A204.1 (cell line): ENCODE measurements around the gene CAPN10.

ENCODE experiments used
- FAIRE-seq: peaks from 2 replicates; lab custom pipeline; 2012; peaks lifted over from hg19 to GRCh38; lab: Jason Lieb, UNC

CAPN10 gene

GRCh38 chr2:240563951-240564560 is 22.5 kb upstream of the CAPN10 start:
- FAIRE-seq = no peak

DNA sequence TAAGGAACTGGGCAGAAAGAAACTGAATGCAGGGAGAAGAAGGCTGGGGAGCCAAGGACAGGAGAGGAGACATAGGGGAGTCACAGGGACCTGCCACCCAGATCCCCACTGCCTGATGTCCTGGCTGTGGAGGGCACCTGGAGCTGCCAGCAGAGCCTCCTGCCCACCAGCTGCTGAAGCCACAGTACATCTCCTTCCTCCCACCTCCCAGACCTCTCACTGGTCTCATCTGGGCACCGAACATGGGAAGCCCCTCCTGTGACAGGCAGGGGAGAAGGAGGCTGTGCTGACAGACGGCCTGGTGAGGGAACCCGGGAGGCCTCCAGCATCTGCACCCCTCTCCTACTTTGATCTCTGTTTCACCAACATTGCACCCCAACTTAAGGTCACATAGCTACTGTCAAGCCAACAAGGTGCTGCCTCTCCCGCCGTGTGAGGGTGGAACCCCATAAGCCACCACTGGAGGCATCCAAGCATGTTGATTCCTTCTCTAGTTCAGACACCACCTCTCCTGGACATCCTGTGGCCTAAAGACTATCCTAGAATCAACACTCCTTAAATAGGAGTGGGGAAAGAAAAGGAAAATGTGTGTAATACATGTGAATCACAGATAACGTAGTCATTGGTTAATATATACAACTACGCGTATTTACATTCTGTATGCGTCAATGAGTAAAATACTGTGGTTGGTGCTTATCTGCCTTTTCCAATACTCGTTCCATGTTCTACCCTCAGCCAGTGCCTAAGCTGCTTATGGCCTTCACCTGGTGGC is 21.8 kb upstream of the CAPN10 start:
- no peak for FAIRE-seq

GRCh38 chr2:240565333-240566202 is 21.0 kb upstream of the CAPN10 start:
- no peak for FAIRE-seq

- FAIRE-seq = no peak
Measured at GRCh38 chr2:240566203-240567136, 20.1 kb upstream of the CAPN10 start.

GRCh38 chr2:240567137-240567871 is 19.2 kb upstream of the CAPN10 start:
- FAIRE-seq = no peak

- FAIRE-seq = no peak
Measured at GRCh38 chr2:240567872-240568677, 18.5 kb upstream of the CAPN10 start, which contains the start of gene RNPEPL1. TSS of gene RNPEPL1 (plus strand) at chr2:240568484. CDS start at chr2:240568587, 103 bp downstream.

GRCh38 chr2:240568678-240569522 is 17.6 kb upstream of the CAPN10 start:
- FAIRE-seq = no peak

DNA sequence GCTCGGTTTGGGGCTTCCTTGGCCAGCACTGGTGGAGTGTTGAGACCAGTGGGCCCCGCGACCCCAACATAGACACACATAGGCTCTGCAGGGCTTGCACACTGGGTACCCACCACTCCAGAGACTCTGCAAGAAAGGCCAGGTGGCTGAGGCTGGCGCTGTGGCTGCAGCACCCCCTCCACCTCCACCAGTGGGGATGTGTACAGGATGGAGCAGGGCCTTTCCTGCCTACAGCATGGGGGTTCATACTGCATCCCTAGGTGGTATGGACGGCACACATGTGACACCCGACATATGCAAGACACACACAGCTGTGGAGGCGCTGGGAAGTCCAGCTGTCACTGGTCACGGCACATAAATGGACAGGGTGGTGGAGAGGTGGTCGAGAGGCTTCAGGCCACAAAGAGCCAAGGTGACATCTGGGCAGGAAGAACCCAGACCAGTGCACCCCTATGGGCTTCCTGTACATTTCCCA is 17.0 kb upstream of the CAPN10 start:
- FAIRE-seq = no peak

GRCh38 chr2:240569998-240570530 is 16.5 kb upstream of the CAPN10 start:
- FAIRE-seq = no peak

DNA sequence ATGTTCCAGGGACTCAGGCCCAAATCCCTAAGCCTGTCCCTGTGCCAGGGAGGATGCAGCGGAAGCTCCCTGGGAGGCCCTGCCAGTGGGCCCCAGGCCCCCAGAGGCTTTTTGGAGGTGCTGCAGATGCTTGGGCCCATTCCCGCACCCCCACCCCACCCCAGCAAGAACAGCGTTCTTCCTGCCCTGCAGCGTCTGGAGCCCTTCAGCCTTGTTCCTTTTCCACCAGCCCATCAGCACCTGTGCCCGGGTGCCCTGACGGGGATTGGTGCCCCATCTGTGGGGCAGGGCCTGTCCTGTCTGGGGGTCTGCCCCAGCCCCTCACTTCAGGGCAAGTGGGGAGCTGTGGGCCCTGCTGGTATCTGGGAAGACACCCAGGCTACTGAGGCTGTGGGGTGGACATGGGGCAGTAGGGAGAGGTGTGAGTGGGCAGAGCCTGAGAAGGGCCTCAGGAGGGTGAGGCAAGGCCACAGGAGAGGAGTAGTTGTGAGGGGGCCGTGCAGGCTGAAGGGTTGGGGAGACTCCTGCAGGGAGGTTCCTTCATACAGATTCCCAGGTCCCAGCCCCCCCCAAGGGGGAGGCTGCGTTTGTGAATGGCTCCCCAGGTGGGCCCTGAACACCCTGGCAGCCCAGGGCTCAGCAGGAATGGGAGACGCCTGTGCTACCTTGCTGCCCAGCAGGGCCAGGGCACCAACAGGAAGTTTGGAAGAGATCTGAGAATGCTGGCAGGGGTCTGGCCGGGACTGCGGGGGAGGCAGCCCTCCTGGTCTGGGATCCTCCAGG is 15.8 kb upstream of the CAPN10 start:
- no peak for FAIRE-seq

DNA sequence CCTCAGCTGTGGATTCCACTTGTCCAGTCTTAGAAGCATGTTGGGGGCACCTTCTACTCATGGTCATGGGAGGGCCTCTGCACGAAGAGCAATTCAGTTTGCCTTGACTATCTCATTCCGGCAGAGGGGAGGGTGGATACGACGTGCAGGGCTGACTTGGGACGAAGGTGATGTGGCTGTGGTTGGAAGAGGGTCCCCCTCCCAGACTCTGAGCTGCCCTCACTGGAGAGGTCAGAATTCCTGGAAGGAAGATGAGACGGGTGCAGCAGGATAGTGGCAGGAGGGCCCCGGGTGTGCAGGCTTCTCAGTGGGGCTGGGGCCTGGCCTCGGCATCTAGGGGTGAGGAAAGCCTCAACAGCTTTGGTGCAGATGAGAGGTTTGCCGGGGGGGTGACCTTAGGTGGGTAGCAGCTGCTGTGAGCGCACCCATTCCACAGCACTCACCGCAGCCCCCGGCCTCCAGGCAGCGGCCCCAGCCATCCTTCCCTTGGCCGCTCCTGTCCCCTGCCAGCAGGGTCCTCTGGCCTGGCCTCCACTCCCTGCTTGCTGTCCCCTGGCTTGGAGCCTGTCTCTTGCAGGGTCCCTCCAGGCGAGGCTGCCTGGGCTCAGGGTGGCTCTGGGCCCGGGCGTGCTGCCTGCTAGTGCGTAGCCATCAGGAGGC is 15.1 kb upstream of the CAPN10 start:
- FAIRE-seq = no peak

DNA sequence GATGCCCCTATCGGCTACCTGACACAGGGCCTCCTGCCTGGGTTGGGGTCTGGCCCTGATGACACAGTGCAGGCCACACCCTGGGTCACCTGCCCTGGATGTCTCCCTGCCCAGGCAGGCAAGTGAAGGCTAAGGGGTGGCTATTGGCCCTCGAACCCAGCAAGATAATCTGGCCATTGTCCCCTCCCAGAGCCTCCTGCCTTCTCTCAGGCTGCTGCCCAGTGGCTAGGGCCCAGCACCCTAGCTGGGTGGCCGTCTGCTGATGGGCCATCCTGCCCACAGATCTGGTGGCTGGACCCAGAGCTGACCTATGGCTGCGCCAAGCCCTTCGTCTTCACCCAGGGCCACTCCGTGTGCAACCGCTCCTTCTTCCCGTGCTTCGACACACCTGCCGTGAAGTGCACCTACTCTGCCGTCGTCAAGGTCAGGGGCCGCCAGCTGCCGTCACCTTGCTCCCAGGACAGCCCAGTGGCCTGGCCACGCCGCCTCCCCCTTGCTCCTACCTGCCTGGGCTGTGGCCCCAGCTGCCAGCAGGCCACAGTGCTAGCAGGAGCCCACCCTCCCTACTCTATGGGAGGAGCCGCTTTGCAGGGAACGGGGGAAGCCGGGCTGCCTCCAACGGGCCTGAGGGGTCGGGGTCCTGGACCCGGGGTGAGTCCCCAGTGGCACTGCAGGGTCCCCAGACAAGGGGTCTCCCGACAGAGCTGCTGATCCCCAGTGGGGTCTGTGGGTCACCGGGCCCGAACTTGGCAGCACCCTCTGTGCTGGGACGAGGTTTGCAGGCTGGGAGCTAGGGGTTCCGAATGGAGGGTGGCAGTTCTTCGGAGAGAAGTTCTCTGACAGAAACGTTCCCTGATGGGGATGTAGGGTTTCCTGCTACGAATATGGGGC is 14.1 kb upstream of the CAPN10 start:
- FAIRE-seq = no peak

- FAIRE-seq = no peak
Measured at GRCh38 chr2:240573071-240573515, 13.4 kb upstream of the CAPN10 start.

- no peak for FAIRE-seq
Measured at GRCh38 chr2:240573516-240574385, 12.8 kb upstream of the CAPN10 start.

DNA sequence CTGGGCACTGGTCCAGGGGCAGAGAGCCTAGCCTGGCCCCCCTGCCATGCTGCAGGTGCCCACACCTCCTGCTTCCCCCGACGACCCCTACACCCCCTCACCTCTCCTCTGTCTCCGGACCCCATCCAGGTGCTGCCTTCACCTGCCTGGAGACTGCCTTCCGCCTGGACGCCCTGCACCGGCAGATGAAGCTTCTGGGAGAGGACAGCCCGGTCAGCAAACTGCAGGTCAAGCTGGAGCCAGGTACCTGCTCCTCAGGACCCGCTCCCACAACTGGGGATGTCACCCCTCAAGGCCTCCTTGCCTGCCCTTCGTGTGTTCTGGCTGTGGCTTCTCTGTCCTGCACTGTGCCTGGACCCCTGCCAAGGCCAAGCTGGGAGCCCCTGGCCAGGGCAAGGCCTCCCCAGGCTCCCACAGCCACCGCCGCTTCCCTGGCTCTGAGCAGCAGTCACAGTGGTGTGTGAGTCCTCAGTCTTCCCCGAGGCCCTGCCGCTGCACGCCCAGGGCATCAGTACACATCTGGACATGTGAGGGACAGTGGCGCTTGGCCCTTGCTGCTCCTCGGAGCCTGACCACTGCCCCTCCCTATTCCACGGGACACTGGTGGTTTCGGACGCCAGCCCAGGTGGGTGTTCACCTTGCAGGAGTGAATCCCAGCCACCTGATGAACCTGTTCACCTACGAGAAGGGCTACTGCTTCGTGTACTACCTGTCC is 12.0 kb upstream of the CAPN10 start:
- FAIRE-seq = no peak
